Gastrocnemius medialis (tissue), 4 donors: ENCODE data around the gene MBD3L5. TPM values are rescaled to one million over a fixed set of nuclear protein-coding genes. Genes with fewer than 3 reads are reported as not detected.

Experiments used
- ATAC-seq, 2 donors: fragments of 150-250 bp; one replicate each; pipeline ENCODE4 v1.9.1; 2016
- DNase-seq, 2 donors: peaks; one replicate each; pipeline ENCODE4 v3.0.0-alpha.2; 2019
- H3K27ac ChIP-seq, 4 donors: fragments of 200-600 bp; sonication (generic); 1 replicate in 1 of 4; 2 replicates in 3 of 4; pipeline ENCODE4 v1.5.1; 2016 to 2018; ENCODE audit warnings: mild to moderate bottlenecking in 2 of 4, moderate library complexity in 1 of 4
- H3K27me3 ChIP-seq, 3 donors: fragments of 200-600 bp; sonication (generic) in 2 of 3; 1 replicate in 1 of 3; 2 replicates in 2 of 3; pipeline versions ENCODE4 v1.5.1 to v1.6.0; 2016 to 2019; ENCODE audit warnings: mild to moderate bottlenecking in 1 of 3, moderate library complexity in 1 of 3
- H3K36me3 ChIP-seq, 2 donors: fragments of 200-600 bp; sonication (generic) in 1 of 2; one replicate each; pipeline ENCODE4 v1.5.1; 2017 to 2018
- H3K4me1 ChIP-seq, 2 donors: fragments of 200-600 bp; sonication (generic) in 1 of 2; one replicate each; pipeline ENCODE4 v1.5.1; 2016 to 2017; ENCODE audit warnings: mild to moderate bottlenecking in 2 of 2
- H3K4me3 ChIP-seq, 4 donors: fragments of 200-600 bp; sonication (generic) in 3 of 4; 1 replicate in 1 of 4; 2 replicates in 3 of 4; pipeline ENCODE4 v1.5.1; 2016 to 2019; ENCODE audit warnings: mild to moderate bottlenecking in 2 of 4
- H3K9me3 ChIP-seq, 3 donors: fragments of 200-600 bp; sonication (generic) in 2 of 3; 1 replicate in 1 of 3; 2 replicates in 2 of 3; pipeline ENCODE4 v1.5.1; 2016 to 2019
- POLR2A ChIP-seq, 2 donors: fragments of 450-650 bp; IDR thresholded peaks; one replicate each; pipeline ENCODE4 v1.6.1; 2017; ENCODE audit warnings: antibody characterized with exemption in 2 of 2, mild to moderate bottlenecking in 2 of 2, moderate library complexity in 2 of 2
- in situ Hi-C, 4 donors: fragments of 200-750 bp; cut with MboI; loops; one replicate each; pipeline versions ENCODE4 v1.15.0 to v1.8.0; 2017; ENCODE audit warnings: low sequenced_read_pairs in 4 of 4
- intact Hi-C: fragments of 100-400 bp; cut with DNase I; formaldehyde crosslinking; loops from one replicate; pipeline ENCODE4 v1.15.1; 2023; ENCODE audit warnings: low total_unique reads
- total RNA-seq, 4 donors: library from RNA; depleted of rRNA; stranded (reverse); fragments of >200 nt; gene quantifications; one replicate each; pipeline versions ENCODE4 v1.1.0 to v1.2.3, GENCODE V29; 2016
- TF ChIP-seq, protein P1 (sequence below), 5 experiments: fragments of 450-650 bp in 3 of 5; fragments of 200-600 bp in 2 of 5; sonication (generic) in 2 of 5; IDR thresholded peaks in 4 of 5; conservative IDR thresholded peaks in 1 of 5; 1 replicate in 4 of 5; 2 replicates in 1 of 5; pipeline ENCODE4 v1.5.1; 2016 to 2019; ENCODE audit warnings: antibody characterized with exemption in 5 of 5, mild to moderate bottlenecking in 3 of 5, moderate library complexity in 3 of 5

Gene MBD3L5
- total RNA-seq, 4 donors from 2014 or later = not detected

DNA sequence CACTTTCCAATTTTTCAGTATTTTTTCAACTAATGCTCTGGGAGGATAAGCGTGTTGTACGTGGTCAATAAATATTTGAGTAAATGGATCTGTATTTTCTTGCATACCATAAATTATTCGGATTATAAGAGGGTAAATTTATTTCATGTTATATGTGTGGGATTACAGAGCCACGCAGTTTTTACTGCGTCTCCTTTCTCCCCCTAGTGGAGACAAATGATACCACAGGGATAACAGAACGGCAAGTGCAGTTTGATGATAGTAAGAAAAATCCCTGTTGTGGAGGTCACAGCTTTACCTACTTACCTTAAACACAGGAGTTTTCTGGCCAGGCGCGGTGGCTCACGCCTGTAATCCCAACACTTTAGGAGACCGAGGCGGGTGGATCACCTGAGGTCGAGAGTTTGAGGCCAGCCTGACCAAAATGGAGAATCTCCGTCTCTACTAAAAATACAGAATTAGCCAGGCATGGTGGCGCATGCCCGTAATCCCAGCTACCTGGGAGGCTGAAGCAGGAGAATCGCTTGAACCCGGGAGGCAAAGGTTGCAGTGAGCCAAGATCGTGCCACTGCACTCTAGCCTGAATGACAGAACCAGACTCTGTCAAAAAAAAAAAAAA is 26.0 kb upstream of the MBD3L5 start:
- intact Hi-C loops (no loop called here), in situ Hi-C loops (no loop called here)
- no peak overlapping the region for H3K4me3 ChIP-seq
- DNase-seq (no peak), ATAC-seq (no peak)
- H3K4me1 ChIP-seq = no peaks in the 10 kb centered on the region
- peaks cover 0 to 2% (median 0%) of the 10 kb centered on the region in 3 donors for H3K27me3 ChIP-seq
- H3K27ac ChIP-seq = no peak overlapping the region
- H3K9me3 ChIP-seq = no peaks in the 10 kb centered on the region
- no peaks in the 10 kb centered on the region for H3K36me3 ChIP-seq
- TF ChIP-seq, protein P1, sequence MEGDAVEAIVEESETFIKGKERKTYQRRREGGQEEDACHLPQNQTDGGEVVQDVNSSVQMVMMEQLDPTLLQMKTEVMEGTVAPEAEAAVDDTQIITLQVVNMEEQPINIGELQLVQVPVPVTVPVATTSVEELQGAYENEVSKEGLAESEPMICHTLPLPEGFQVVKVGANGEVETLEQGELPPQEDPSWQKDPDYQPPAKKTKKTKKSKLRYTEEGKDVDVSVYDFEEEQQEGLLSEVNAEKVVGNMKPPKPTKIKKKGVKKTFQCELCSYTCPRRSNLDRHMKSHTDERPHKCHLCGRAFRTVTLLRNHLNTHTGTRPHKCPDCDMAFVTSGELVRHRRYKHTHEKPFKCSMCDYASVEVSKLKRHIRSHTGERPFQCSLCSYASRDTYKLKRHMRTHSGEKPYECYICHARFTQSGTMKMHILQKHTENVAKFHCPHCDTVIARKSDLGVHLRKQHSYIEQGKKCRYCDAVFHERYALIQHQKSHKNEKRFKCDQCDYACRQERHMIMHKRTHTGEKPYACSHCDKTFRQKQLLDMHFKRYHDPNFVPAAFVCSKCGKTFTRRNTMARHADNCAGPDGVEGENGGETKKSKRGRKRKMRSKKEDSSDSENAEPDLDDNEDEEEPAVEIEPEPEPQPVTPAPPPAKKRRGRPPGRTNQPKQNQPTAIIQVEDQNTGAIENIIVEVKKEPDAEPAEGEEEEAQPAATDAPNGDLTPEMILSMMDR (IDR thresholded peaks at IDR 0.05 in 4 of 5, conservative IDR thresholded peaks at IDR 0.05 in 1 of 5) = no peak

- H3K4me1 ChIP-seq = no peaks in the 10 kb centered on the region
- no peak overlapping the region for H3K4me3 ChIP-seq
- no peaks in the 10 kb centered on the region for H3K36me3 ChIP-seq
- no peak overlapping the region for H3K27ac ChIP-seq
- no peak for ATAC-seq
- H3K27me3 ChIP-seq = peaks cover 0 to 2% (median 0%) of the 10 kb centered on the region in 3 donors
- no peak for DNase-seq
- intact Hi-C loops (no loop called here), in situ Hi-C loops (no loop called here)
- TF ChIP-seq POLR2A (IDR thresholded peaks at IDR 0.05) = no peak
- TF ChIP-seq, protein P1 (IDR thresholded peaks at IDR 0.05 in 4 of 5, conservative IDR thresholded peaks at IDR 0.05 in 1 of 5) = no peak
- H3K9me3 ChIP-seq = no peaks in the 10 kb centered on the region
Measured at GRCh38 chr19:7006135-7006704, 24.2 kb upstream of the MBD3L5 start.

DNA sequence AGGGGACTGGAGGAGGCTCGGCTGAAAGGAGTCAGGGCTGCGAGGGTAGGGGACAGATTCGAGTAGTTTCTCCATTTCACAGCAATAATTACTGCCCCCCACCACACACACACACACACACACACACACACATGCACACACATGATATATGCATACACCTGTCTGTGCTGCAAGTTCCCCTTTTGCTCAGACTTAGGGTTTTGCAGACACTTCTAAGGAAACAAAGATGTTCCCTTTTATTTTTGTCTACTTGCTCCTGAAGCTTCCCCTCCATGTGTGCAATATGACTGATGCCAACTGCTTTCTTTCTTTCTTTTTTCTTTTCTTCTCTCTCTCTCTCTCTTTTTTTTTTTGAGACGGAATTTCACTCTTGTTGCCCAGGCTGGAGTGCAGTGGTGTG is 22.5 kb upstream of the MBD3L5 start:
- Histone ChIP-seq H3K9me3 (no peaks in the 10 kb centered on the region), H3K36me3 (no peaks in the 10 kb centered on the region), H3K4me3 (no peak overlapping the region), H3K27me3 (no peaks in the 10 kb centered on the region), H3K4me1 (no peaks in the 10 kb centered on the region), H3K27ac (no peak overlapping the region)
- DNase-seq (no peak), ATAC-seq (no peak)
- no peak for TF ChIP-seq POLR2A (IDR thresholded peaks at IDR 0.05)
- TF ChIP-seq, protein P1 (IDR thresholded peaks at IDR 0.05 in 4 of 5, conservative IDR thresholded peaks at IDR 0.05 in 1 of 5) = no peak
- intact Hi-C loops (no loop called here), in situ Hi-C loops (no loop called here)

GRCh38 chr19:7010722-7011593 is 19.4 kb upstream of the MBD3L5 start:
- H3K27me3 ChIP-seq = no peaks in the 10 kb centered on the region
- H3K9me3 ChIP-seq = no peaks in the 10 kb centered on the region
- no peaks in the 10 kb centered on the region for H3K4me1 ChIP-seq
- H3K36me3 ChIP-seq = no peaks in the 10 kb centered on the region
- DNase-seq = no peak
- intact Hi-C loops = no loop called here
- no peak overlapping the region for H3K4me3 ChIP-seq
- TF ChIP-seq, protein P1 (IDR thresholded peaks at IDR 0.05 in 4 of 5, conservative IDR thresholded peaks at IDR 0.05 in 1 of 5) = no peak
- TF ChIP-seq POLR2A (IDR thresholded peaks at IDR 0.05) = no peak
- no peak for ATAC-seq
- no peak overlapping the region for H3K27ac ChIP-seq
- in situ Hi-C loops = no loop called here
